Caco-2 (cell line): ENCODE results near the gene MRI1. TPM values are rescaled to one million over a fixed set of nuclear protein-coding genes. Genes with fewer than 3 reads are reported as not detected.

Experiments
- BruUV-seq: library from RNA; stranded (reverse); fragments of 400-500 nt; replicated peaks from 2 replicates; lab custom pipeline; 2021; lab: Mats Ljungman, UMichigan
- CTCF ChIA-PET: fragments of 300-600 bp; sonication (Branson Sonifier 250); formaldehyde crosslinking; loops from one replicate; lab custom pipeline; 2022; ENCODE audit warnings: antibody characterized with exemption; lab: Charles Lee
- POLR2A ChIA-PET: fragments of 300-600 bp; sonication (Branson Sonifier 250); formaldehyde crosslinking; loops from one replicate; lab custom pipeline; 2022; ENCODE audit warnings: antibody characterized with exemption; lab: Charles Lee
- DNase-seq, 2 experiments: peaks; one replicate each; pipeline versions ENCODE4 v3.0.0 to v3.0.0-alpha.2; 2020 to 2022
- H3K27me3 ChIP-seq: replicated peaks from 2 replicates; pipeline ENCODE4 v1.6.0; 2011; ENCODE audit warnings: low read length; ENCODE audit not compliant: control insufficient read depth, insufficient read depth
- H3K36me3 ChIP-seq: 2 replicates; pipeline ENCODE4 v1.5.1; 2011; ENCODE audit warnings: low read length; ENCODE audit not compliant: control insufficient read depth, insufficient read depth
- H3K4me1 ChIP-seq: fragments of 250-450 bp; sonication (Bioruptor Pico); 2 replicates; pipeline ENCODE4 v1.5.1; 2020; ENCODE audit warnings: mild to moderate bottlenecking
- H3K4me3 ChIP-seq: 2 replicates; pipeline ENCODE4 v1.5.1; 2011; ENCODE audit warnings: low read depth, mild to moderate bottlenecking, control low read depth, low read length
- H3K9me3 ChIP-seq: fragments of 250-450 bp; sonication (Bioruptor Pico); 2 replicates; pipeline ENCODE4 v1.5.1; 2020; ENCODE audit warnings: mild to moderate bottlenecking, moderate library complexity
- H3K27ac Mint-ChIP-seq: one replicate; pipeline ENCODE4 v1.8.0; 2022; ENCODE audit warnings: mixed read lengths; ENCODE audit not compliant: unreplicated experiment
- H3K27me3 Mint-ChIP-seq: one replicate; pipeline ENCODE4 v1.8.0; 2022; ENCODE audit warnings: mixed read lengths; ENCODE audit not compliant: insufficient read depth, unreplicated experiment
- H3K36me3 Mint-ChIP-seq: one replicate; pipeline ENCODE4 v1.8.0; 2022; ENCODE audit warnings: mild to moderate bottlenecking, mixed read lengths; ENCODE audit not compliant: insufficient read depth, unreplicated experiment
- H3K4me1 Mint-ChIP-seq: one replicate; pipeline ENCODE4 v1.8.0; 2022; ENCODE audit warnings: low read depth, mixed read lengths; ENCODE audit not compliant: unreplicated experiment
- H3K4me3 Mint-ChIP-seq: one replicate; pipeline ENCODE4 v1.8.0; 2022; ENCODE audit warnings: mild to moderate bottlenecking, moderate library complexity, mixed read lengths; ENCODE audit not compliant: unreplicated experiment
- H3K9me3 Mint-ChIP-seq: one replicate; pipeline ENCODE4 v1.8.0; 2022; ENCODE audit warnings: mixed read lengths; ENCODE audit not compliant: unreplicated experiment
- intact Hi-C: fragments of 100-400 bp; cut with micrococcal nuclease; formaldehyde crosslinking; loops from one replicate; pipeline ENCODE4 v1.10.0; 2022; ENCODE audit not compliant: unreplicated experiment
- total RNA-seq: library from RNA; stranded (reverse); gene quantifications from 2 replicates; pipeline ENCODE4 v1.2.3, GENCODE V29; 2022
- TF ChIP-seq, protein P1 (sequence below), 2 experiments: fragments of 200-600 bp in 1 of 2; IDR thresholded peaks; 1 replicate in 1 of 2; 2 replicates in 1 of 2; pipeline versions ENCODE4 v1.5.1 to v1.8.0; 2011 to 2022; ENCODE audit warnings: antibody characterized with exemption in 1 of 2, control low read depth in 1 of 2, inconsistent platforms in 1 of 2, low read depth in 1 of 2, low read length in 1 of 2, mild to moderate bottlenecking in 1 of 2, moderate library complexity in 1 of 2; ENCODE audit not compliant: insufficient read depth in 1 of 2, severe bottlenecking in 1 of 2, unreplicated experiment in 1 of 2

Gene MRI1
- total RNA-seq, 1 experiment from 2014 or later = 25.7 TPM

DNA sequence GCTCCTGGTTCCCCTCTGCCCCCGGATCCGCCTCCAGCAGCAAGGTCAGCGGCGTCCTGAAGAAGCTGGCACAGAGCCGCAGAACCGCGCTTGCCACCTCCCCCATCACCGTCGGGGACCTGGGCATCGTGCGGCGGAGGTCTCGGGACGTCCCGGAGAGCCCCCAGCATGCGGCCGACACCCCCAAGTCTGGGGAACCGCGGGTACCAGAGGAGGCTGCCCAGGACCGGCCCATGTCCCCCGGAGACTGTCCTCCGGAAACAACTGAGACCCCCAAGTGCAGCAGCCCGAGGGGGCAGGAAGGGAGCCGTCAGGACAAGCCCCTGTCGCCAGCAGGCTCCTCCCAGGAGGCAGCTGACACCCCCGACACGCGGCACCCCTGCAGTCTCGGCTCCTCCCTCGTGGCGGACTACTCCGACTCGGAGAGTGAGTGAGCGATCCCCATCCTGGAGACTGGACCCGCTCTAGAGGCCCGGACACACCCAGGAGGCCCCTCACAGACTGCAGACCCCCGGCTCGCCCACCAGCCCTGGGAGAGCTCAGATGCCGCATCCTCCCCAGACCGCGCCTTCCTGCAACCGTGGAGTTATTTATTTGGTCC lies 1.6 kb upstream of the MRI1 start:
- no TSS peak for BruUV-seq
- H3K36me3 Mint-ChIP-seq = peaks cover 18% of the 10 kb centered on the region
- POLR2A ChIA-PET = no interaction called here

DNA sequence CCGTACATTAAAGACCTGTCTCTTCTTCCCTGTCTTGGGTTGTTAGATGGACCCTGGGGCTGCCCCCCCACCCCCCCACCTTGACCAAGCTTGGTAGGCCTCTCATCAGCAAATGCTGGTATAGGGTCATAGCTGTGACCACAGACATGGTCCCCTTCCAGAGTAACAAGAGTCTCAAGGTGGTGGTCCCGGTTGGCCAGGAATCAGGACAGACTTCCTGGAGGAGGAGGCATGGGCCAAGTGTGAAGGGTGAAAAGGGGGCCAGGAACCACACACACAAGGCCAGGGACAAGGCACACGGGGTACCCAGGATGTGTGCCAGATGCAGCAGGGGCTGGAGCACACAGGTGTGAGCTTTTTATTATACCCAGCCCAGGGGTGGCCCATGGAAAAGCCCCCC lies 1.1 kb upstream of the MRI1 start:
- BruUV-seq = no TSS peak
- Histone ChIP-seq H3K9me3 (no peaks in the 10 kb centered on the region), H3K4me1 (peaks cover 4% of the 10 kb centered on the region; the same call in 1 of the 2 replicates), H3K27me3 (no peaks in the 10 kb centered on the region), H3K36me3 (no peaks in the 10 kb centered on the region), H3K4me3 (no peak overlapping the region)
- intact Hi-C loops = no loop called here
- H3K9me3 Mint-ChIP-seq = no peaks in the 10 kb centered on the region
- DNase-seq = no peak
- TF ChIP-seq, protein P1, sequence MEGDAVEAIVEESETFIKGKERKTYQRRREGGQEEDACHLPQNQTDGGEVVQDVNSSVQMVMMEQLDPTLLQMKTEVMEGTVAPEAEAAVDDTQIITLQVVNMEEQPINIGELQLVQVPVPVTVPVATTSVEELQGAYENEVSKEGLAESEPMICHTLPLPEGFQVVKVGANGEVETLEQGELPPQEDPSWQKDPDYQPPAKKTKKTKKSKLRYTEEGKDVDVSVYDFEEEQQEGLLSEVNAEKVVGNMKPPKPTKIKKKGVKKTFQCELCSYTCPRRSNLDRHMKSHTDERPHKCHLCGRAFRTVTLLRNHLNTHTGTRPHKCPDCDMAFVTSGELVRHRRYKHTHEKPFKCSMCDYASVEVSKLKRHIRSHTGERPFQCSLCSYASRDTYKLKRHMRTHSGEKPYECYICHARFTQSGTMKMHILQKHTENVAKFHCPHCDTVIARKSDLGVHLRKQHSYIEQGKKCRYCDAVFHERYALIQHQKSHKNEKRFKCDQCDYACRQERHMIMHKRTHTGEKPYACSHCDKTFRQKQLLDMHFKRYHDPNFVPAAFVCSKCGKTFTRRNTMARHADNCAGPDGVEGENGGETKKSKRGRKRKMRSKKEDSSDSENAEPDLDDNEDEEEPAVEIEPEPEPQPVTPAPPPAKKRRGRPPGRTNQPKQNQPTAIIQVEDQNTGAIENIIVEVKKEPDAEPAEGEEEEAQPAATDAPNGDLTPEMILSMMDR (IDR thresholded peaks at IDR 0.05; ENCODE audit: insufficient read depth in 1 of 2, low read depth in 1 of 2, low read length in 1 of 2, severe bottlenecking in 1 of 2, unreplicated experiment in 1 of 2) = no peak
- ChIA-PET CTCF (no interaction called here), POLR2A (no interaction called here)
- H3K27ac Mint-ChIP-seq = peak overlapping the region; percentile 57
- H3K36me3 Mint-ChIP-seq = peaks cover 18% of the 10 kb centered on the region
- peaks cover 9% of the 10 kb centered on the region for H3K4me1 Mint-ChIP-seq
- H3K27me3 Mint-ChIP-seq = no peaks in the 10 kb centered on the region
- peak overlapping the region; percentile 80 for H3K4me3 Mint-ChIP-seq

More for the DNA sequence above, 1.6 kb upstream of the MRI1 start:
- TF ChIP-seq, protein P1 (IDR thresholded peaks at IDR 0.05; ENCODE audit: insufficient read depth in 1 of 2, low read depth in 1 of 2, low read length in 1 of 2, severe bottlenecking in 1 of 2, unreplicated experiment in 1 of 2) = no peak
- CTCF ChIA-PET = no interaction called here
- DNase-seq = no peak
- H3K27me3 Mint-ChIP-seq = no peaks in the 10 kb centered on the region
- Histone ChIP-seq H3K36me3 (no peaks in the 10 kb centered on the region), H3K27me3 (no peaks in the 10 kb centered on the region), H3K9me3 (no peaks in the 10 kb centered on the region), H3K4me3 (no peak overlapping the region), H3K4me1 (peaks cover 4% of the 10 kb centered on the region; the same call in 1 of the 2 replicates)
- no peaks in the 10 kb centered on the region for H3K9me3 Mint-ChIP-seq
- peaks cover 9% of the 10 kb centered on the region for H3K4me1 Mint-ChIP-seq
- intact Hi-C loops = no loop called here
- no peak overlapping the region for H3K4me3 Mint-ChIP-seq
- peak overlapping the region; percentile 57 for H3K27ac Mint-ChIP-seq

DNA sequence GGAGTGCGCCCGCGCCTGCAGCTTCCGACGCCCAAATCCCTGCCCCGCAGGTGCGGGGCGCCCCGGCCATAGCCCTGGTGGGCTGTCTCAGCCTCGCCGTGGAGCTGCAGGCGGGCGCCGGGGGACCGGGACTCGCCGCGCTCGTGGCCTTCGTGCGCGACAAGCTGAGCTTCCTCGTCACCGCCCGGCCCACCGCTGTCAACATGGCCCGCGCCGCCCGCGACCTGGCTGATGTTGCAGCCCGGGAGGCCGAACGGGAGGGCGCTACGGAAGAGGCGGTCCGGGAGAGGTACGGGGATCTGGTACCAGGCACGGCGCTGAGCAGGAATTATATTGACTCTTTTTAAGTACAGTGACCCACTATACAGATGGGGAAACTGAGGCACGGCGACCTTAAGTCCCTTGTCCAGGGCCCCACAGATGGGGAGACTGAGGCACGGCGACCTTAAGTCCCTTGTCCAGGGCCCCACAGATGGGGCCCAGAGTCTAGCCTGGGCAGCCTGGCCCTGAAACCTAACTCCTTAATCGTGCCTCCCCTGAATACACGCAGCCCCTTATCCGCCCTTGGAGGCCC lies 586 bp downstream of the MRI1 start:
- Mint-ChIP-seq H3K4me1 (peaks cover 9% of the 10 kb centered on the region), H3K4me3 (peak overlapping the region; percentile 80), H3K9me3 (no peaks in the 10 kb centered on the region), H3K36me3 (peaks cover 13% of the 10 kb centered on the region), H3K27me3 (no peaks in the 10 kb centered on the region), H3K27ac (no peak overlapping the region)
- no peaks in the 10 kb centered on the region for H3K27me3 ChIP-seq
- peaks cover 4% of the 10 kb centered on the region; the same call in 1 of the 2 replicates for H3K4me1 ChIP-seq
- intact Hi-C loops = loop anchor here (1.0 kb wide), 1 partner anchor 34 kb away; no protein-coding TSS in a partner anchor
- ChIA-PET CTCF (no interaction called here), POLR2A (interaction anchor here (0.5 to 2.0 kb wide), 4 partner anchors 9 to 89 kb away, joined by 5 to 9 read pairs (median 5); partner anchors contain the start of genes C19orf53 and ZSWIM4)
- no peaks in the 10 kb centered on the region for H3K9me3 ChIP-seq
- H3K4me3 ChIP-seq = peak overlapping the region; percentile 58
- BruUV-seq = no TSS peak
- no peaks in the 10 kb centered on the region for H3K36me3 ChIP-seq
- DNase-seq = peak in 1 of 2 experiments; percentile 44
- TF ChIP-seq, protein P1 (IDR thresholded peaks at IDR 0.05; ENCODE audit: insufficient read depth in 1 of 2, low read depth in 1 of 2, low read length in 1 of 2, severe bottlenecking in 1 of 2, unreplicated experiment in 1 of 2) = no peak
